ENCODE data around the gene AKAP6. TPM values are rescaled to one million over a fixed set of nuclear protein-coding genes. Genes with fewer than 3 reads are reported as not detected.

Gene AKAP6
- total RNA-seq, 2 donors from 2014 or later, result 112 to 117 TPM

GRCh38 chr14:32324601-32325000 is 4.5 kb upstream of the AKAP6 start:
- Histone ChIP-seq H3K27ac (no peak overlapping the region), H3K4me1 (peaks cover 0 to 17% of the 10 kb centered on the region in 2 donors), H3K4me3 (no peak overlapping the region), H3K27me3 (no peaks in the 10 kb centered on the region), H3K9me3 (no peaks in the 10 kb centered on the region), H3K36me3 (no peaks in the 10 kb centered on the region)
- DNase-seq (ENCODE audit: low spot score), result no peak
- TF ChIP-seq, protein P1, sequence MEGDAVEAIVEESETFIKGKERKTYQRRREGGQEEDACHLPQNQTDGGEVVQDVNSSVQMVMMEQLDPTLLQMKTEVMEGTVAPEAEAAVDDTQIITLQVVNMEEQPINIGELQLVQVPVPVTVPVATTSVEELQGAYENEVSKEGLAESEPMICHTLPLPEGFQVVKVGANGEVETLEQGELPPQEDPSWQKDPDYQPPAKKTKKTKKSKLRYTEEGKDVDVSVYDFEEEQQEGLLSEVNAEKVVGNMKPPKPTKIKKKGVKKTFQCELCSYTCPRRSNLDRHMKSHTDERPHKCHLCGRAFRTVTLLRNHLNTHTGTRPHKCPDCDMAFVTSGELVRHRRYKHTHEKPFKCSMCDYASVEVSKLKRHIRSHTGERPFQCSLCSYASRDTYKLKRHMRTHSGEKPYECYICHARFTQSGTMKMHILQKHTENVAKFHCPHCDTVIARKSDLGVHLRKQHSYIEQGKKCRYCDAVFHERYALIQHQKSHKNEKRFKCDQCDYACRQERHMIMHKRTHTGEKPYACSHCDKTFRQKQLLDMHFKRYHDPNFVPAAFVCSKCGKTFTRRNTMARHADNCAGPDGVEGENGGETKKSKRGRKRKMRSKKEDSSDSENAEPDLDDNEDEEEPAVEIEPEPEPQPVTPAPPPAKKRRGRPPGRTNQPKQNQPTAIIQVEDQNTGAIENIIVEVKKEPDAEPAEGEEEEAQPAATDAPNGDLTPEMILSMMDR (IDR thresholded peaks at IDR 0.05), result no peak

- Histone ChIP-seq H3K4me1 (no peaks in the 10 kb centered on the region), H3K9me3 (no peaks in the 10 kb centered on the region), H3K36me3 (no peaks in the 10 kb centered on the region), H3K27me3 (no peaks in the 10 kb centered on the region), H3K27ac (no peak overlapping the region), H3K4me3 (no peak overlapping the region)
- no peak for DNase-seq (ENCODE audit: low spot score)
- TF ChIP-seq, protein P1 (IDR thresholded peaks at IDR 0.05), result no peak
These were observed 1.7 kb upstream of the AKAP6 start for GRCh38 chr14:32327255-32327961.

DNA sequence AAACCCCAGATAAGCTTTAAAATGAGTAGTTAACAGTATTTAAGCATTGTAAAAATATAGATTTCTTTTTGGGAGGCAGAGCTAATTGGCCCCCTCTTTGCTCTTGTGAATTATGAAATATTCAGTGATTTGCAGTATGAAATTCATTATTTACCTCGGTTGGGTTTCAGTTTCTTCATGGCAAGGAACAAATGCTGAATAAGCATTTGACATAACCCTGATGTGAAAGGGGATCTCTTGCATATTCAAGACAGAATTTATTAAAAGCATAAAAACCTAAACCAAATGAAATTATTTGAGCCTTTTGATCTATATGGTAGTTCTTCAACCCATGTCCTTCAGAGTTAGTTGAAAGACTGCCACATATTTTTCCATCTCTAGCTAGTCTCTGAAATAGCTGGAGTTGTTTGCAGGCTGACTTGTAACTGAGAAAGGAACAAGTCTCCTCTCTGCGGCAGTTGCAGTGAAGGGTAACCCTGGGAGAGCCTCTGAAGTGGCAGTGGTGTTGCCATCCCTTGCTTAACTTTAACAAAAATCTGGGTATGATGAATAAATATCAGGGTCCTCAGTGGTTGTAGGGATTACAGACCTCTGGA is 690 bp downstream of the AKAP6 start:
- H3K9me3 ChIP-seq, result no peaks in the 10 kb centered on the region
- TF ChIP-seq, protein P1 (IDR thresholded peaks at IDR 0.05), result no peak

GRCh38 chr14:32330351-32331111 is 1.4 kb downstream of the AKAP6 start:
- DNase-seq (ENCODE audit: low spot score), result no peak
- Histone ChIP-seq H3K9me3 (no peaks in the 10 kb centered on the region), H3K36me3 (no peaks in the 10 kb centered on the region), H3K27ac (no peak overlapping the region), H3K4me1 (no peaks in the 10 kb centered on the region), H3K27me3 (no peaks in the 10 kb centered on the region), H3K4me3 (no peak overlapping the region)
- TF ChIP-seq, protein P1 (IDR thresholded peaks at IDR 0.05), result no peak

More for the DNA sequence above, 690 bp downstream of the AKAP6 start:
- Histone ChIP-seq H3K36me3 (no peaks in the 10 kb centered on the region), H3K4me1 (no peaks in the 10 kb centered on the region), H3K27me3 (no peaks in the 10 kb centered on the region), H3K4me3 (no peak overlapping the region), H3K27ac (no peak overlapping the region)
- no peak for DNase-seq (ENCODE audit: low spot score)

- TF ChIP-seq, protein P1 (IDR thresholded peaks at IDR 0.05), result no peak
- H3K4me3 ChIP-seq, result no peak overlapping the region
- no peaks in the 10 kb centered on the region for H3K36me3 ChIP-seq
- DNase-seq (ENCODE audit: low spot score), result no peak
- H3K4me1 ChIP-seq, result no peaks in the 10 kb centered on the region
- H3K9me3 ChIP-seq, result no peaks in the 10 kb centered on the region
- no peak overlapping the region for H3K27ac ChIP-seq
- H3K27me3 ChIP-seq, result no peaks in the 10 kb centered on the region
These were observed 2.1 kb downstream of the AKAP6 start for GRCh38 chr14:32331206-32331605.

Measured in right atrium auricular region (tissue), 2 donors.